ENCODE results near the gene CA9. TPM values are rescaled to one million over a fixed set of nuclear protein-coding genes. Genes with fewer than 3 reads are reported as not detected.
A peak's percentile ranks its signal among the peaks of the same experiment; 100 is the strongest.

The CA9 gene
- total and polyA plus RNA-seq, 9 of the 15 experiments (the other 6 are each of a cell fraction or from before 2014, with no cell fraction given), result 0.15 to 10.6 (median 0.60) TPM; not detected in 4

- H3K4me3 ChIP-seq, result no peak overlapping the region
- H3K4me1 ChIP-seq (replicated peaks in 1 of 2; ENCODE audit: control insufficient read depth in 2 of 2, insufficient read depth in 2 of 2, low read length in 2 of 2), result peaks cover 10 to 13% of the 10 kb centered on the region in 2 experiments
- H3K36me3 ChIP-seq (ENCODE audit: control insufficient read depth, insufficient read depth, low read length), result peaks cover 7% of the 10 kb centered on the region; the same call in 1 of the 3 replicates
- no peak overlapping the region for H3K9ac ChIP-seq (ENCODE audit: insufficient read depth in 1 of 2, low read depth in 2 of 2, low read length in 2 of 2)
- no peak overlapping the region for H3K27ac ChIP-seq (ENCODE audit: extremely low read depth, low read depth, low read length)
- H3K79me2 ChIP-seq (ENCODE audit: control insufficient read depth, insufficient read depth, low read length), result peaks cover 18% of the 10 kb centered on the region
- no TSS peak for BruUV-seq (replicated peaks)
- CTCF ChIA-PET (ENCODE audit: low intra/inter-chr PET ratio), result no interaction called here
- H3K9me3 ChIP-seq (replicated peaks; ENCODE audit: control insufficient read depth, insufficient read depth, low read depth, low read length), result no peaks in the 10 kb centered on the region
- H2AFZ ChIP-seq (ENCODE audit: low read depth, low read length), result no peak overlapping the region
- in situ Hi-C loops (cut with MboI) (no loop called here), intact Hi-C loops (cut with micrococcal nuclease) (loop anchor here (10.0 kb wide), 1 partner anchor 147 kb away; the partner anchor contains the start of genes HINT2 and SPAG8)
- DNase-seq (ENCODE audit: extremely low read depth in 1 of 4, low spot score in 3 of 4), result no peak
- no peaks in the 10 kb centered on the region for H4K20me1 ChIP-seq (replicated peaks; ENCODE audit: control insufficient read depth, insufficient read depth, low read length)
- H3K9me1 ChIP-seq (ENCODE audit: control insufficient read depth, insufficient read depth, low read length), result no peaks in the 10 kb centered on the region
- no peak overlapping the region for H3K4me2 ChIP-seq (ENCODE audit: insufficient read depth, low read length)
- TF ChIP-seq YY1 (IDR thresholded peaks at IDR 0.05; ENCODE audit: borderline replicate concordance in 1 of 3, control insufficient read depth in 1 of 3, extremely low read depth in 1 of 3, insufficient read depth in 3 of 3, insufficient read length in 1 of 3, insufficient replicate concordance in 2 of 3, low read depth in 1 of 3, low read length in 2 of 3) (peak in 1 of 3 experiments; percentile 30), TRIM25 (IDR thresholded peaks at IDR 0.05; ENCODE audit: borderline replicate concordance) (no peak), NKRF (IDR thresholded peaks at IDR 0.05; ENCODE audit: borderline replicate concordance) (no peak)
- TF ChIP-seq, protein P1, sequence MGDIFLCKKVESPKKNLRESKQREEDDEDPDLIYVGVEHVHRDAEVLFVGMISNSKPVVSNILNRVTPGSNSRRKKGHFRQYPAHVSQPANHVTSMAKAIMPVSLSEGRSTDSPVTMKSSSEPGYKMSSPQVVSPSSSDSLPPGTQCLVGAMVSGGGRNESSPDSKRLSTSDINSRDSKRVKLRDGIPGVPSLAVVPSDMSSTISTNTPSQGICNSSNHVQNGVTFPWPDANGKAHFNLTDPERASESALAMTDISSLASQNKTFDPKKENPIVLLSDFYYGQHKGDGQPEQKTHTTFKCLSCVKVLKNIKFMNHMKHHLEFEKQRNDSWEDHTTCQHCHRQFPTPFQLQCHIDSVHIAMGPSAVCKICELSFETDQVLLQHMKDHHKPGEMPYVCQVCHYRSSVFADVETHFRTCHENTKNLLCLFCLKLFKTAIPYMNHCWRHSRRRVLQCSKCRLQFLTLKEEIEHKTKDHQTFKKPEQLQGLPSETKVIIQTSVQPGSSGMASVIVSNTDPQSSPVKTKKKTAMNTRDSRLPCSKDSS (IDR thresholded peaks at IDR 0.05; ENCODE audit: low read depth, partially characterized antibody), result no peak
- FAIRE-seq, result no peak
- no peak for ATAC-seq
- 81% methylated on average over 3 of the region's 3 CpGs for WGBS (ENCODE audit: insufficient coverage, low coverage, missing lambda C conversion rate)
- POLR2A ChIA-PET, result interaction anchor here (0.7 kb wide), 1 partner anchor 10 kb away, joined by 3 read pairs; the partner anchor contains the start of genes CCDC107 and RMRP
- no peaks in the 10 kb centered on the region for H3K27me3 ChIP-seq (ENCODE audit: control insufficient read depth in 2 of 2, insufficient read depth in 2 of 2, low read length in 2 of 2)
These were observed 5.8 kb upstream of the CA9 start for GRCh38 chr9:35667939-35668338.

All from K562 (cell line).